Renal pelvis (tissue), 4 donors: ENCODE results near the gene CSGALNACT2. TPM values are rescaled to one million over a fixed set of nuclear protein-coding genes. Genes with fewer than 3 reads are reported as not detected.

Experiments used
- DNase-seq: peaks from one replicate; pipeline ENCODE4 v3.0.0-alpha.2; 2013
- polyA plus RNA-seq, 3 donors: library from polyadenylated mRNA; unstranded; fragments of 120-200 nt; gene quantifications; one replicate each; pipeline ENCODE4 v1.2.1, GENCODE V29; 2013; ENCODE audit not compliant: insufficient read length in 3 of 3

The CSGALNACT2 gene
- polyA plus RNA-seq, 3 donors: 16.4 to 21.3 (median 18.3) TPM

- peak; percentile 57 for DNase-seq
Measured at GRCh38 chr10:43110338-43111071, 27.7 kb upstream of the CSGALNACT2 start.

GRCh38 chr10:43111101-43111500 lies 27.1 kb upstream of the CSGALNACT2 start:
- DNase-seq: no peak

- no peak for DNase-seq
Measured at GRCh38 chr10:43111921-43112607, 26.2 kb upstream of the CSGALNACT2 start.

- DNase-seq: no peak
Measured at GRCh38 chr10:43112608-43112961, 25.7 kb upstream of the CSGALNACT2 start.

- no peak for DNase-seq
Measured at GRCh38 chr10:43113201-43114087, 24.8 kb upstream of the CSGALNACT2 start.

GRCh38 chr10:43114088-43114742 lies 24.0 kb upstream of the CSGALNACT2 start:
- no peak for DNase-seq

- no peak for DNase-seq
Measured at GRCh38 chr10:43114743-43115611, 23.3 kb upstream of the CSGALNACT2 start.

- no peak for DNase-seq
Measured at GRCh38 chr10:43115881-43116595, 22.2 kb upstream of the CSGALNACT2 start.

GRCh38 chr10:43116596-43116995 lies 21.6 kb upstream of the CSGALNACT2 start:
- no peak for DNase-seq

GRCh38 chr10:43117031-43117776 lies 21.0 kb upstream of the CSGALNACT2 start:
- DNase-seq: no peak

GRCh38 chr10:43117777-43118583 lies 20.3 kb upstream of the CSGALNACT2 start:
- no peak for DNase-seq

GRCh38 chr10:43118631-43119415 lies 19.4 kb upstream of the CSGALNACT2 start:
- no peak for DNase-seq

- DNase-seq: no peak
Measured at GRCh38 chr10:43119416-43120115, 18.7 kb upstream of the CSGALNACT2 start.

- no peak for DNase-seq
Measured at GRCh38 chr10:43120116-43120928, 17.9 kb upstream of the CSGALNACT2 start.

- no peak for DNase-seq
Measured at GRCh38 chr10:43120929-43121314, 17.3 kb upstream of the CSGALNACT2 start.

GRCh38 chr10:43121444-43121843 lies 16.8 kb upstream of the CSGALNACT2 start:
- no peak for DNase-seq
